Activated CD4-positive, alpha-beta T cell treated with anti-CD3 and anti-CD28 coated beads, Interleukin-2, amount 10 ng/mL, durations not matched to agents 7 days and 5 days (primary cell): ENCODE results near the gene ZNF764. TPM values are rescaled to one million over a fixed set of nuclear protein-coding genes. Genes with fewer than 3 reads are reported as not detected.

Experiments
- CTCF ChIA-PET: fragments of 350-600 bp; sonication (Branson Sonifier 250); formaldehyde crosslinking; loops from one replicate; lab custom pipeline; 2021; ENCODE audit warnings: antibody characterized with exemption; lab: Charles Lee
- POLR2A ChIA-PET: fragments of 350-600 bp; sonication (Branson Sonifier 250); formaldehyde crosslinking; loops from one replicate; lab custom pipeline; 2021; ENCODE audit warnings: antibody characterized with exemption; lab: Charles Lee
- DNase-seq: peaks from one replicate; pipeline ENCODE4 v3.0.0-alpha.2; 2020
- H3K27ac Mint-ChIP-seq: one replicate; pipeline ENCODE4 v1.8.0; 2021; ENCODE audit warnings: mild to moderate bottlenecking, moderate library complexity, mixed read lengths
- H3K27me3 Mint-ChIP-seq: one replicate; pipeline ENCODE4 v1.8.0; 2021; ENCODE audit warnings: mixed read lengths
- H3K36me3 Mint-ChIP-seq: one replicate; pipeline ENCODE4 v1.8.0; 2021; ENCODE audit warnings: low read depth, mixed read lengths
- H3K4me1 Mint-ChIP-seq: one replicate; pipeline ENCODE4 v1.8.0; 2021; ENCODE audit warnings: mixed read lengths
- H3K4me3 Mint-ChIP-seq: one replicate; pipeline ENCODE4 v1.8.0; 2021; ENCODE audit warnings: mild to moderate bottlenecking, moderate library complexity, mixed read lengths
- H3K9me3 Mint-ChIP-seq: one replicate; pipeline ENCODE4 v1.8.0; 2021; ENCODE audit warnings: mixed read lengths
- total RNA-seq, 2 experiments: library from RNA; stranded (reverse); gene quantifications; one replicate each; pipeline ENCODE4 v1.2.3, GENCODE V29; 2021

The ZNF764 gene
- total RNA-seq, 2 experiments from 2014 or later: 17.5 to 18.2 TPM

- ChIA-PET POLR2A (interaction anchor here (0.6 to 0.8 kb wide), 3 partner anchors 9 to 33 kb away, joined by 3 to 4 read pairs (median 3); no protein-coding TSS in a partner anchor), CTCF (interaction anchor here (0.6 to 1.9 kb wide), 8 partner anchors 10 to 70 kb away, joined by 3 to 7 read pairs (median 4); partner anchors contain the start of gene ZNF764)
- Mint-ChIP-seq H3K9me3 (no peaks in the 10 kb centered on the region), H3K36me3 (peaks cover 3% of the 10 kb centered on the region), H3K4me1 (peaks cover 48% of the 10 kb centered on the region), H3K27ac (peak overlapping the region; percentile 97), H3K4me3 (peak overlapping the region; percentile 63), H3K27me3 (no peaks in the 10 kb centered on the region)
- peak; percentile 73 for DNase-seq
These were observed 9.9 kb upstream of the ZNF764 start for GRCh38 chr16:30567991-30568638.

GRCh38 chr16:30567160-30567990 is 9.2 kb upstream of the ZNF764 start:
- peak; percentile 37 for DNase-seq
- POLR2A ChIA-PET: no interaction called here
- H3K9me3 Mint-ChIP-seq: no peaks in the 10 kb centered on the region
- H3K36me3 Mint-ChIP-seq: peaks cover 3% of the 10 kb centered on the region
- no peaks in the 10 kb centered on the region for H3K27me3 Mint-ChIP-seq
- peaks cover 45% of the 10 kb centered on the region for H3K4me1 Mint-ChIP-seq
- no peak overlapping the region for H3K4me3 Mint-ChIP-seq
- CTCF ChIA-PET: interaction anchor here (0.5 to 1.9 kb wide), 5 partner anchors 9 to 153 kb away, joined by 3 to 7 read pairs (median 4); partner anchors contain the start of gene ZNF764
- peak overlapping the region; percentile 97 for H3K27ac Mint-ChIP-seq

GRCh38 chr16:30566531-30566930 is 8.4 kb upstream of the ZNF764 start:
- no peak overlapping the region for H3K4me3 Mint-ChIP-seq
- H3K4me1 Mint-ChIP-seq: peaks cover 45% of the 10 kb centered on the region
- H3K36me3 Mint-ChIP-seq: peaks cover 3% of the 10 kb centered on the region
- H3K27ac Mint-ChIP-seq: no peak overlapping the region
- CTCF ChIA-PET: interaction anchor here (1.5 to 2.1 kb wide), 5 partner anchors 15 to 37 kb away, joined by 4 to 8 read pairs (median 6); partner anchors contain the start of gene ZNF747
- no peak for DNase-seq
- no peaks in the 10 kb centered on the region for H3K27me3 Mint-ChIP-seq
- no peaks in the 10 kb centered on the region for H3K9me3 Mint-ChIP-seq
- POLR2A ChIA-PET: no interaction called here

GRCh38 chr16:30565984-30566383 is 7.8 kb upstream of the ZNF764 start:
- no peak overlapping the region for H3K27ac Mint-ChIP-seq
- H3K36me3 Mint-ChIP-seq: peaks cover 3% of the 10 kb centered on the region
- DNase-seq: no peak
- ChIA-PET CTCF (interaction anchor here (1.0 to 2.1 kb wide), 4 partner anchors 14 to 32 kb away, joined by 3 to 8 read pairs (median 6); partner anchors contain the start of gene ZNF747), POLR2A (no interaction called here)
- H3K4me3 Mint-ChIP-seq: no peak overlapping the region
- peaks cover 49% of the 10 kb centered on the region for H3K4me1 Mint-ChIP-seq
- H3K9me3 Mint-ChIP-seq: no peaks in the 10 kb centered on the region
- H3K27me3 Mint-ChIP-seq: no peaks in the 10 kb centered on the region

GRCh38 chr16:30565526-30565925 is 7.4 kb upstream of the ZNF764 start:
- Mint-ChIP-seq H3K36me3 (peaks cover 3% of the 10 kb centered on the region), H3K4me1 (peaks cover 48% of the 10 kb centered on the region), H3K27me3 (no peaks in the 10 kb centered on the region), H3K4me3 (no peak overlapping the region), H3K9me3 (no peaks in the 10 kb centered on the region), H3K27ac (no peak overlapping the region)
- POLR2A ChIA-PET: no interaction called here
- CTCF ChIA-PET: interaction anchor here (0.6 to 2.1 kb wide), 5 partner anchors 13 to 127 kb away, joined by 3 to 8 read pairs (median 6); partner anchors contain the start of gene ZNF747
- DNase-seq: no peak

- ChIA-PET POLR2A (no interaction called here), CTCF (interaction anchor here (1.2 to 1.9 kb wide), 4 partner anchors 17 to 97 kb away, joined by 3 to 7 read pairs (median 4); partner anchors contain the start of gene ZNF747)
- no peaks in the 10 kb centered on the region for H3K27me3 Mint-ChIP-seq
- peak overlapping the region; percentile 91 for H3K27ac Mint-ChIP-seq
- H3K36me3 Mint-ChIP-seq: no peaks in the 10 kb centered on the region
- H3K4me1 Mint-ChIP-seq: peaks cover 35% of the 10 kb centered on the region
- peak overlapping the region; percentile 76 for H3K4me3 Mint-ChIP-seq
- no peak for DNase-seq
- H3K9me3 Mint-ChIP-seq: no peaks in the 10 kb centered on the region
These were observed 3.8 kb upstream of the ZNF764 start for GRCh38 chr16:30562021-30562420.

- H3K36me3 Mint-ChIP-seq: peaks cover 6% of the 10 kb centered on the region
- POLR2A ChIA-PET: no interaction called here
- H3K4me1 Mint-ChIP-seq: peaks cover 29% of the 10 kb centered on the region
- no peaks in the 10 kb centered on the region for H3K9me3 Mint-ChIP-seq
- no peaks in the 10 kb centered on the region for H3K27me3 Mint-ChIP-seq
- CTCF ChIA-PET: interaction anchor here (0.8 to 1.9 kb wide), 7 partner anchors 11 to 469 kb away, joined by 3 to 7 read pairs (median 3); partner anchors contain the start of genes DCTPP1, TBX6 and ZNF747
- DNase-seq: no peak
- H3K4me3 Mint-ChIP-seq: peak overlapping the region; percentile 76
- H3K27ac Mint-ChIP-seq: peak overlapping the region; percentile 91
These were observed 3.1 kb upstream of the ZNF764 start for GRCh38 chr16:30561089-30561816.

GRCh38 chr16:30559690-30560089 is 1.5 kb upstream of the ZNF764 start:
- ChIA-PET CTCF (no interaction called here), POLR2A (no interaction called here)
- Mint-ChIP-seq H3K27ac (peak overlapping the region; percentile 90), H3K36me3 (peaks cover 18% of the 10 kb centered on the region), H3K4me3 (peak overlapping the region; percentile 57), H3K4me1 (peaks cover 30% of the 10 kb centered on the region), H3K9me3 (no peaks in the 10 kb centered on the region), H3K27me3 (no peaks in the 10 kb centered on the region)
- DNase-seq: no peak

- ChIA-PET POLR2A (interaction anchor here (0.6 to 0.8 kb wide), 2 partner anchors 87 to 129 kb away, joined by 3 read pairs; partner anchors contain the start of genes DCTPP1 and ITGAL), CTCF (interaction anchor here (0.6 to 3.0 kb wide), 12 partner anchors 9 to 467 kb away, joined by 3 to 18 read pairs (median 6); partner anchors contain the start of genes TBX6, ZNF688 and ZNF747)
- H3K27me3 Mint-ChIP-seq: no peaks in the 10 kb centered on the region
- DNase-seq: no peak
- H3K27ac Mint-ChIP-seq: peak overlapping the region; percentile 90
- H3K36me3 Mint-ChIP-seq: peaks cover 25% of the 10 kb centered on the region
- H3K4me1 Mint-ChIP-seq: peaks cover 37% of the 10 kb centered on the region
- H3K4me3 Mint-ChIP-seq: peak overlapping the region; percentile 87
- no peaks in the 10 kb centered on the region for H3K9me3 Mint-ChIP-seq
These were observed 709 bp upstream of the ZNF764 start for GRCh38 chr16:30558789-30559377.

- H3K4me1 Mint-ChIP-seq: peaks cover 50% of the 10 kb centered on the region
These were observed 542 bp downstream of the ZNF764 start for GRCh38 chr16:30557707-30557956.

GRCh38 chr16:30556125-30556473 is 2.1 kb downstream of the ZNF764 start:
- H3K36me3 Mint-ChIP-seq: peaks cover 41% of the 10 kb centered on the region
- CTCF ChIA-PET: interaction anchor here (1.2 to 3.0 kb wide), 3 partner anchors 10 to 21 kb away, joined by 3 to 18 read pairs (median 3); partner anchors contain the start of gene ZNF747
- H3K4me3 Mint-ChIP-seq: peak overlapping the region; percentile 87
- no peaks in the 10 kb centered on the region for H3K27me3 Mint-ChIP-seq
- H3K4me1 Mint-ChIP-seq: peaks cover 57% of the 10 kb centered on the region
- H3K9me3 Mint-ChIP-seq: no peaks in the 10 kb centered on the region
- H3K27ac Mint-ChIP-seq: peak overlapping the region; percentile 64
- no peak for DNase-seq
- POLR2A ChIA-PET: no interaction called here

More at GRCh38 chr16:30557707-30557956, 542 bp downstream of the ZNF764 start:
- Mint-ChIP-seq H3K36me3 (peaks cover 36% of the 10 kb centered on the region), H3K9me3 (no peaks in the 10 kb centered on the region), H3K4me3 (peak overlapping the region; percentile 87), H3K27me3 (no peaks in the 10 kb centered on the region), H3K27ac (peak overlapping the region; percentile 90)
- DNase-seq: no peak
- POLR2A ChIA-PET: interaction anchor here (0.6 to 0.9 kb wide), 2 partner anchors 22 to 30 kb away, joined by 3 to 4 read pairs; no protein-coding TSS in a partner anchor
- CTCF ChIA-PET: interaction anchor here (0.6 to 3.0 kb wide), 14 partner anchors 8 to 123 kb away, joined by 3 to 18 read pairs (median 5); partner anchors contain the start of genes ZNF688 and ZNF747
